Non-pigmented ciliary epithelial cell (primary cell): ENCODE data around the gene SYNE1.
A peak's percentile ranks its signal among the peaks of the same experiment; 100 is the strongest.
"Not testable (repeated sequence)": the region's sequence is repeated elsewhere in the genome, so short reads cannot be mapped to it uniquely, and the experiment has no call there.

Source experiments
- DNase-seq: peaks from one replicate; pipeline ENCODE4 v3.0.0-alpha.2; 2010; ENCODE audit warnings: low read depth

SYNE1 gene

GRCh38 chr6:152098683-152099082, 538.5 kb downstream of the SYNE1 start:
- DNase-seq = no peak

GRCh38 chr6:152096863-152097496, 540.2 kb downstream of the SYNE1 start:
- peak; percentile 71 for DNase-seq

- peak; percentile 99 for DNase-seq
These were observed 542.1 kb downstream of the SYNE1 start for GRCh38 chr6:152094992-152095592.

GRCh38 chr6:152094276-152094675, 542.9 kb downstream of the SYNE1 start:
- no peak for DNase-seq

GRCh38 chr6:152093711-152094110, 543.5 kb downstream of the SYNE1 start:
- DNase-seq = no peak

GRCh38 chr6:152091851-152092341, 545.3 kb downstream of the SYNE1 start:
- no peak for DNase-seq

- DNase-seq = no peak
These were observed 546.0 kb downstream of the SYNE1 start for GRCh38 chr6:152091201-152091600.

- no peak for DNase-seq
These were observed 547.2 kb downstream of the SYNE1 start for GRCh38 chr6:152089992-152090391.

GRCh38 chr6:152087701-152088100, 549.5 kb downstream of the SYNE1 start:
- no peak for DNase-seq

GRCh38 chr6:152087096-152087495, 550.1 kb downstream of the SYNE1 start:
- DNase-seq = no peak

GRCh38 chr6:152086223-152086873, 550.8 kb downstream of the SYNE1 start:
- DNase-seq = no peak

- DNase-seq = no peak
These were observed 551.7 kb downstream of the SYNE1 start for GRCh38 chr6:152085451-152085921.

GRCh38 chr6:152078804-152079203, 558.4 kb downstream of the SYNE1 start:
- no peak for DNase-seq

GRCh38 chr6:152078001-152078400, 559.2 kb downstream of the SYNE1 start:
- no peak for DNase-seq

GRCh38 chr6:152076242-152076641, 560.9 kb downstream of the SYNE1 start:
- DNase-seq = not testable (repeated sequence)

- no peak for DNase-seq
These were observed 565.3 kb downstream of the SYNE1 start for GRCh38 chr6:152071843-152072242.
